NCI-H2171 treated with DMSO at 0.1 percent for 48 hours (cell line): ENCODE measurements around the gene OR7E24.
A peak's percentile ranks its signal among the peaks of the same experiment; 100 is the strongest.
"Not testable (repeated sequence)": the region's sequence is repeated elsewhere in the genome, so short reads cannot be mapped to it uniquely, and the experiment has no call there.

Experiments
- DNase-seq: peaks from one replicate; lab custom pipeline; 2025; lab: John Stamatoyannopoulos, UW

Gene OR7E24

GRCh38 chr19:9250630-9251029 is at the start of gene OR7E24:
Gene OR7E24, plus strand, starts transcription at chr19:9250930. Its CDS starts 114 bp downstream, at chr19:9251044.
- DNase-seq, result no peak

GRCh38 chr19:9205501-9206113 is 45.1 kb upstream of the OR7E24 start:
- peak; percentile 26 for DNase-seq

- DNase-seq, result no peak
Measured at GRCh38 chr19:9219489-9219888, 31.2 kb upstream of the OR7E24 start, which contains the start of gene OR7D4. Gene OR7D4, minus strand, starts transcription at chr19:9219589. Its CDS starts 4,752 bp downstream, at chr19:9214837.

GRCh38 chr19:9251236-9251635 is 506 bp downstream of the OR7E24 start:
- DNase-seq, result no peak

GRCh38 chr19:9283485-9283884 is 32.8 kb downstream of the OR7E24 start:
- DNase-seq, result not testable (repeated sequence)

- no peak for DNase-seq
Measured at GRCh38 chr19:9289231-9289884, 38.6 kb downstream of the OR7E24 start.

- DNase-seq, result no peak
Measured at GRCh38 chr19:9295411-9295849, 44.7 kb downstream of the OR7E24 start.

- DNase-seq, result no peak
Measured at GRCh38 chr19:9296336-9296735, 45.6 kb downstream of the OR7E24 start.
